Parathyroid adenoma (tissue), 2 donors: Measurements from ENCODE around the gene SLC24A3.

Experiments
- H2AFZ ChIP-seq: fragments of 300-600 bp; sonication (generic); one replicate; pipeline ENCODE4 v1.7.0; 2017; ENCODE audit warnings: antibody characterized with exemption, mild to moderate bottlenecking
- H3K27ac ChIP-seq: fragments of 300-600 bp; sonication (generic); one replicate; pipeline ENCODE4 v1.7.0; 2017
- H3K27me3 ChIP-seq: fragments of 300-600 bp; sonication (generic); one replicate; pipeline ENCODE4 v1.7.0; 2017; ENCODE audit warnings: low read length; ENCODE audit not compliant: control insufficient read depth, insufficient read depth
- H3K36me3 ChIP-seq: fragments of 300-600 bp; sonication (generic); one replicate; pipeline ENCODE4 v1.7.0; 2017; ENCODE audit warnings: low read length; ENCODE audit not compliant: control insufficient read depth, insufficient read depth
- H3K4me1 ChIP-seq: fragments of 300-600 bp; sonication (generic); one replicate; pipeline ENCODE4 v1.7.0; 2017; ENCODE audit warnings: control low read depth
- H3K4me2 ChIP-seq: fragments of 300-600 bp; sonication (generic); one replicate; pipeline ENCODE4 v1.7.0; 2017; ENCODE audit warnings: low read length
- H3K4me3 ChIP-seq: fragments of 300-600 bp; sonication (generic); one replicate; pipeline ENCODE4 v1.7.0; 2017; ENCODE audit warnings: low read depth, low read length
- H3K79me2 ChIP-seq: fragments of 300-600 bp; sonication (generic); one replicate; pipeline ENCODE4 v1.7.0; 2017; ENCODE audit warnings: control low read depth
- H3K9ac ChIP-seq: fragments of 300-600 bp; sonication (generic); one replicate; pipeline ENCODE4 v1.7.0; 2017; ENCODE audit warnings: mild to moderate bottlenecking
- H3K9me3 ChIP-seq: fragments of 300-600 bp; sonication (generic); one replicate; pipeline ENCODE4 v1.7.0; 2017; ENCODE audit warnings: low read length; ENCODE audit not compliant: control insufficient read depth
- TF ChIP-seq, protein P1 (sequence below): fragments of 300-600 bp; sonication (generic); IDR thresholded peaks from one replicate; pipeline ENCODE4 v1.7.0; 2017; ENCODE audit warnings: antibody characterized with exemption, mild to moderate bottlenecking
- donor health status: primary hyperparathyroidism.

SLC24A3 gene

DNA sequence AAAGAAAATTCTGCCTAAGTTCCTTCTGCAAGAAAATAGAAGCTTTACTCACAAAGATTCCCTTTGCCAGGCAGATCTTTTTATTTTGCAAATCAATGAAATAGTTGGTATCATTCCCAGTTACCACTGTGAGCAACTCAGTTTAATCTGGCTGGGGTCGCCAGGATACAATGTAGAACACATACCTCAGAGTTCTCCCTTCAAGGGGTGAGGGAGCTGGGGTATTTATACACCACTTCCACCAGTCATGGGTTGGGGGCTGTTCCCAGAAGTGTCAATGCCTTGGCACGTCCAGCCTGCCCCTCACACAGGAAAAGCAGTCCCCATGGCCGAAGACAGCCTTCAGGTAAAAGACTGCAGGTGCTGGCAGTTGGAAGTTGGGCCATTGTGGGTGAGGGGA lies 86.2 kb downstream of the SLC24A3 start:
- Histone ChIP-seq H3K4me3 (no peak overlapping the region), H3K4me1 (no peaks in the 10 kb centered on the region), H3K9ac (no peak overlapping the region), H2AFZ (no peak overlapping the region), H3K9me3 (no peaks in the 10 kb centered on the region), H3K4me2 (no peak overlapping the region), H3K27ac (no peak overlapping the region), H3K27me3 (no peaks in the 10 kb centered on the region), H3K79me2 (peaks cover 6% of the 10 kb centered on the region), H3K36me3 (no peaks in the 10 kb centered on the region)
- TF ChIP-seq, protein P1, sequence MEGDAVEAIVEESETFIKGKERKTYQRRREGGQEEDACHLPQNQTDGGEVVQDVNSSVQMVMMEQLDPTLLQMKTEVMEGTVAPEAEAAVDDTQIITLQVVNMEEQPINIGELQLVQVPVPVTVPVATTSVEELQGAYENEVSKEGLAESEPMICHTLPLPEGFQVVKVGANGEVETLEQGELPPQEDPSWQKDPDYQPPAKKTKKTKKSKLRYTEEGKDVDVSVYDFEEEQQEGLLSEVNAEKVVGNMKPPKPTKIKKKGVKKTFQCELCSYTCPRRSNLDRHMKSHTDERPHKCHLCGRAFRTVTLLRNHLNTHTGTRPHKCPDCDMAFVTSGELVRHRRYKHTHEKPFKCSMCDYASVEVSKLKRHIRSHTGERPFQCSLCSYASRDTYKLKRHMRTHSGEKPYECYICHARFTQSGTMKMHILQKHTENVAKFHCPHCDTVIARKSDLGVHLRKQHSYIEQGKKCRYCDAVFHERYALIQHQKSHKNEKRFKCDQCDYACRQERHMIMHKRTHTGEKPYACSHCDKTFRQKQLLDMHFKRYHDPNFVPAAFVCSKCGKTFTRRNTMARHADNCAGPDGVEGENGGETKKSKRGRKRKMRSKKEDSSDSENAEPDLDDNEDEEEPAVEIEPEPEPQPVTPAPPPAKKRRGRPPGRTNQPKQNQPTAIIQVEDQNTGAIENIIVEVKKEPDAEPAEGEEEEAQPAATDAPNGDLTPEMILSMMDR: no peak

DNA sequence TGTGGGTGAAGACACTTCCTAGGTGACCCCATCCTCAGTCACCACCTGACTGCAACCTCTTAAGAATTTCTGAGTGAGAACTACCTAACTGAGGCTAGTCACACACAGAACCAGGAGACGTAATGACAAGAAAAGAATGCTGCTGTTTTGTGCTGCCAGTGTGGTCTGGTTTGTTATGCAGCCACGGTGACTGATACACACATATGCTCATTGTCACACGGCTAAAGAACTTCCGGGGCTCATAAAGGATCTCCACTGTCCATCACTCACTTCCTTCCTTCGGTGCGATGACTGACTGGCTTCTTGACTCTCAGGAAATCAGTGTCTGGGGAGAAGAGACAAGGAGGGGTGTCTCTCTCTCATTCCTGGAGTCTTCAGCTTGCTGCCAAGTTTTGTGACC lies 88.0 kb downstream of the SLC24A3 start:
- TF ChIP-seq, protein P1: no peak
- no peaks in the 10 kb centered on the region for H3K36me3 ChIP-seq
- H3K4me3 ChIP-seq: no peak overlapping the region
- H2AFZ ChIP-seq: no peak overlapping the region
- no peaks in the 10 kb centered on the region for H3K4me1 ChIP-seq
- H3K9me3 ChIP-seq: no peaks in the 10 kb centered on the region
- no peak overlapping the region for H3K27ac ChIP-seq
- H3K79me2 ChIP-seq: peaks cover 6% of the 10 kb centered on the region
- H3K27me3 ChIP-seq: no peaks in the 10 kb centered on the region
- no peak overlapping the region for H3K9ac ChIP-seq
- no peak overlapping the region for H3K4me2 ChIP-seq

DNA sequence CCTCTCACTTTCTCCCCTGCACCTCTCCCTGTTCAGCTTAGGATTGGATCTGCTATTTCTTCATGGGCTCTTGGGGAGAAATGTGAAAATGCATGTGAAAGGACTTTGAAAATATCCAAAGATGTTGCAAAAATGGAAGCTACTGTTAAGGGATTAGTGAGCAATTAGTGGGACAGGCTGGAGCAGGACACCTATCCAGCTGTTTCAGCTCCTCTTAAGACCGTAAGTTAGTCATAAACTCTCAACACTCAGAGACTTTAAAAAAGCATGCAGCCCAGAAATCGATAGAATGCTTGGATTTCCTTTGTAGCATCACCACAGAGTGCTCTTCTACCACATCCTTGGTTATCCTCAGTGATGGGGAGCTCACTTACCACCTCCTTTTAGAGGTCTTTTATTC lies 88.7 kb downstream of the SLC24A3 start:
- Histone ChIP-seq H3K4me2 (no peak overlapping the region), H3K9me3 (no peaks in the 10 kb centered on the region), H3K4me3 (no peak overlapping the region), H3K36me3 (no peaks in the 10 kb centered on the region), H3K4me1 (no peaks in the 10 kb centered on the region), H2AFZ (no peak overlapping the region), H3K79me2 (peaks cover 6% of the 10 kb centered on the region), H3K9ac (no peak overlapping the region), H3K27me3 (no peaks in the 10 kb centered on the region), H3K27ac (no peak overlapping the region)
- TF ChIP-seq, protein P1: no peak

DNA sequence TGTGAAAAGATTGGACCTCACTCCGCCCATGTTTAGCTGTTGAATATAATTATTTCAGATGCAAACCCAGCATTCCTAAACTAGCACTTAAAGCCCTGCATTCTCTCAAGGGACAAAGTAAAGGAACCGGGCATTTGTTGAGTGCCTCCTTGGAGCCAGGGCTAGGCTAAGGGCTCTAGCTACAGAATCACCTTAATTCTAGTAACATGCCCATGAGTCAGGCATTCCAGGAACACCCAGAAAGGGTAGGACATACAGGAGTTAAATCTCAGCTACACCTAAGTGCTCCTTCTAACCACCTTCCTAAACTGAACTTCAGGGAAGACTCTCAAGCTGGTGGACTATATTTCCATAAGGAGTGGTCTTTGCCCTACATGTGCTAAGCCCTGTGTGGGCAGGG lies 89.4 kb downstream of the SLC24A3 start:
- TF ChIP-seq, protein P1: no peak
- Histone ChIP-seq H2AFZ (no peak overlapping the region), H3K27ac (no peak overlapping the region), H3K9ac (no peak overlapping the region), H3K27me3 (no peaks in the 10 kb centered on the region), H3K4me2 (no peak overlapping the region), H3K79me2 (peaks cover 6% of the 10 kb centered on the region), H3K4me3 (no peak overlapping the region), H3K36me3 (no peaks in the 10 kb centered on the region), H3K9me3 (no peaks in the 10 kb centered on the region), H3K4me1 (no peaks in the 10 kb centered on the region)

DNA sequence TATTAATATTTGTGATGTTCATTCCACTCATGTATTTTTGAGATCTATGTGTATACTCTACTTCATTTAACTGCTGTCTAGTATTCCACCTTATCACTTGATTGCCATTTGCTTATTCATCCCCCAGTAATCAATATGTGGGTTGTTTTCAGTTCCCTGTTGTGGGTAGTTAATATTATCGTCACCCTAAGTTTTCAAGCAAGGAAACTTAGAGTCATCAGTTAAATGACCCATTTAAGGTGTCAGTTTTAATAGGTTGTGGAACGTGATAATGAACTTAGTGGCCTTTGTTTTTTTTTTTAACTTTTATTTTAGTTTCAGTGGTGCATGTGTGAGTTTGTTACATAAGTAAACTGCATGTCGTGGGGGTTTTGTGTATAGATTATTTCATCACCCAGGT lies 90.3 kb downstream of the SLC24A3 start:
- H3K27me3 ChIP-seq: no peaks in the 10 kb centered on the region
- no peak overlapping the region for H3K9ac ChIP-seq
- H3K9me3 ChIP-seq: no peaks in the 10 kb centered on the region
- H3K4me2 ChIP-seq: no peak overlapping the region
- H3K4me3 ChIP-seq: no peak overlapping the region
- H3K79me2 ChIP-seq: peaks cover 3% of the 10 kb centered on the region
- H3K4me1 ChIP-seq: no peaks in the 10 kb centered on the region
- TF ChIP-seq, protein P1: no peak
- H3K27ac ChIP-seq: no peak overlapping the region
- no peak overlapping the region for H2AFZ ChIP-seq
- H3K36me3 ChIP-seq: no peaks in the 10 kb centered on the region
